GM23248 (cell line): ENCODE results near the gene REPS1. TPM values are rescaled to one million over a fixed set of nuclear protein-coding genes. Genes with fewer than 3 reads are reported as not detected.

Source experiments
- DNase-seq: peaks from one replicate; pipeline ENCODE4 v3.0.0-alpha.2; 2015
- H2AFZ ChIP-seq: fragments of 200-600 bp; sonication (generic); 2 replicates; pipeline ENCODE4 v1.6.1; 2016; ENCODE audit warnings: antibody characterized with exemption
- H3F3A ChIP-seq: fragments of 200-600 bp; sonication (generic); 2 replicates; pipeline ENCODE4 v1.6.1; 2016; ENCODE audit warnings: mild to moderate bottlenecking, antibody characterized with exemption, mixed run types; ENCODE audit not compliant: insufficient read depth
- H3K27ac ChIP-seq: fragments of 200-600 bp; sonication (generic); 2 replicates; pipeline ENCODE4 v1.5.1; 2016; ENCODE audit warnings: mild to moderate bottlenecking
- H3K27me3 ChIP-seq: fragments of 200-600 bp; sonication (generic); replicated peaks from 2 replicates; pipeline ENCODE4 v1.6.1; 2016; ENCODE audit warnings: mild to moderate bottlenecking; ENCODE audit not compliant: insufficient read depth
- H3K36me3 ChIP-seq: fragments of 200-600 bp; sonication (generic); 2 replicates; pipeline ENCODE4 v1.6.1; 2016; ENCODE audit warnings: low read depth, mild to moderate bottlenecking
- H3K4me1 ChIP-seq: fragments of 200-600 bp; sonication (generic); 2 replicates; pipeline ENCODE4 v1.6.1; 2016; ENCODE audit warnings: mild to moderate bottlenecking; ENCODE audit not compliant: insufficient read depth
- H3K4me2 ChIP-seq: fragments of 200-600 bp; sonication (generic); one replicate; pipeline ENCODE4 v1.6.1; 2016; ENCODE audit warnings: mild to moderate bottlenecking; ENCODE audit not compliant: unreplicated experiment
- H3K4me3 ChIP-seq: fragments of 200-600 bp; sonication (generic); 2 replicates; pipeline ENCODE4 v1.5.1; 2016; ENCODE audit warnings: mild to moderate bottlenecking
- H3K79me2 ChIP-seq: fragments of 200-600 bp; sonication (generic); 2 replicates; pipeline ENCODE4 v1.6.1; 2016; ENCODE audit warnings: mild to moderate bottlenecking; ENCODE audit not compliant: insufficient read depth
- H3K9ac ChIP-seq: fragments of 200-600 bp; sonication (generic); 2 replicates; pipeline ENCODE4 v1.6.1; 2016; ENCODE audit warnings: mild to moderate bottlenecking
- H3K9me2 ChIP-seq: fragments of 200-600 bp; sonication (generic); 2 replicates; pipeline ENCODE4 v1.6.1; 2016; ENCODE audit warnings: mixed run types, mild to moderate bottlenecking, moderate library complexity; ENCODE audit not compliant: insufficient read depth
- H3K9me3 ChIP-seq: fragments of 200-600 bp; sonication (generic); one replicate; pipeline ENCODE4 v1.6.1; 2017; ENCODE audit warnings: low read depth
- H4K20me1 ChIP-seq: fragments of 200-600 bp; sonication (generic); 2 replicates; pipeline ENCODE4 v1.6.0; 2016; ENCODE audit not compliant: insufficient read depth
- EZH2 ChIP-seq: fragments of 200-600 bp; sonication (generic); IDR thresholded peaks from 2 replicates; pipeline ENCODE4 v1.6.1; 2018; ENCODE audit warnings: antibody characterized with exemption, mild to moderate bottlenecking; ENCODE audit not compliant: insufficient read depth, poor library complexity, severe bottlenecking
- EZH2phosphoT487 ChIP-seq: fragments of 200-600 bp; sonication (generic); IDR thresholded peaks from 2 replicates; pipeline ENCODE4 v1.6.1; 2018; ENCODE audit warnings: antibody characterized with exemption, moderate library complexity, mild to moderate bottlenecking, low read depth; ENCODE audit not compliant: insufficient read depth
- WGBS, 2 experiments: methylation state at CpG; one replicate each; pipeline ENCODE4 v1.1.6; 2015 to 2017; ENCODE audit warnings: low lambda C conversion rate in 2 of 2, low coverage in 1 of 2; ENCODE audit errors: missing lambda C conversion rate in 2 of 2; 5-methylcytosine and 5-hydroxymethylcytosine counted together
- in situ Hi-C: fragments of 300-500 bp; cut with MboI; formaldehyde crosslinking; loops from 2 replicates; pipeline ENCODE4 v1.15.0; 2020
- polyA plus RNA-seq: library from polyadenylated mRNA; unstranded; fragments of >200 nt; fragmentation: Nextera tagmentation; extraction: Ambion mirVana; gene quantifications from 2 replicates; pipeline ENCODE4 v1.2.1, GENCODE V29; 2016
- total RNA-seq: library from RNA; depleted of rRNA; stranded (reverse); fragments of >200 nt; shearing (Covaris generic); gene quantifications from 2 replicates; pipeline ENCODE4 v1.2.3, GENCODE V29; 2014

REPS1 gene
- total and polyA plus RNA-seq, 2 experiments from 2014 or later: 13.1 to 21.1 TPM

GRCh38 chr6:138909975-138910374 lies 78.1 kb downstream of the REPS1 start:
- H3K9ac ChIP-seq: no peak overlapping the region
- no peak overlapping the region for H3K27ac ChIP-seq
- H3K36me3 ChIP-seq: peaks cover 27% of the 10 kb centered on the region
- H4K20me1 ChIP-seq: no peaks in the 10 kb centered on the region
- no peaks in the 10 kb centered on the region for H3K27me3 ChIP-seq
- no peak for TF ChIP-seq EZH2
- TF ChIP-seq EZH2phosphoT487: no peak
- H3K79me2 ChIP-seq: no peaks in the 10 kb centered on the region
- 56 to 63% methylated on average over 1 of the region's 1 CpG for WGBS, 2 experiments
- in situ Hi-C loops: no loop called here
- no peak overlapping the region for H2AFZ ChIP-seq
- DNase-seq: no peak
- H3K4me2 ChIP-seq: no peak overlapping the region
- no peaks in the 10 kb centered on the region for H3K4me1 ChIP-seq
- no peaks in the 10 kb centered on the region for H3K9me3 ChIP-seq
- no peaks in the 10 kb centered on the region for H3F3A ChIP-seq
- H3K4me3 ChIP-seq: no peak overlapping the region
- no peaks in the 10 kb centered on the region for H3K9me2 ChIP-seq

DNA sequence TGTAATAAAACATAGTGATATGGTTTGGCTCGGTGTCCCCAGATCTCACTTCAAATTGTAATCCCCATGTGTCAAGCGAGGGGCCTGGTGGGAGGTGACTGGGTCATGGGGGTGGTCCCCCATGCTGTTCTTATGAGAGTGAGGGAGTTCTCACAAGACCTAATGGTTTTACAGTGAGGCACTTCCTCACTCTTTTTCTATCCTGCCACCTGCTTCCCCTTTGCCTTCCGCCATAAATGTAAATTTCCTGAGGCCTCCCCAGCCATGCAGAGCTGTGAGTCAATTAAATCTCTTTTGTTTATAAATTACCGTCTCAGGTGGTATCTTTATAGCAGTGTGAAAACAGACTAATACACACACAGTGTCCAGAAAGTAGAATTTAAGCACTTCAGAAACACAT lies 78.5 kb downstream of the REPS1 start:
- Histone ChIP-seq H3K27me3 (no peaks in the 10 kb centered on the region), H3K4me2 (no peak overlapping the region), H4K20me1 (no peaks in the 10 kb centered on the region), H3K27ac (no peak overlapping the region), H3K36me3 (peaks cover 32% of the 10 kb centered on the region), H3K9me2 (no peaks in the 10 kb centered on the region), H3K9me3 (no peaks in the 10 kb centered on the region), H3K4me1 (no peaks in the 10 kb centered on the region), H3K4me3 (no peak overlapping the region), H2AFZ (no peak overlapping the region), H3K79me2 (no peaks in the 10 kb centered on the region), H3F3A (no peaks in the 10 kb centered on the region), H3K9ac (no peak overlapping the region)
- DNase-seq: no peak
- in situ Hi-C loops: no loop called here
- WGBS, 2 experiments: 83 to 86% methylated on average over 4 of the region's 4 CpGs
- TF ChIP-seq EZH2 (no peak), EZH2phosphoT487 (no peak)

- Histone ChIP-seq H3K79me2 (no peaks in the 10 kb centered on the region), H3K9me3 (no peaks in the 10 kb centered on the region), H3F3A (no peaks in the 10 kb centered on the region), H3K4me2 (no peak overlapping the region), H3K4me1 (no peaks in the 10 kb centered on the region), H4K20me1 (no peaks in the 10 kb centered on the region), H3K36me3 (peaks cover 43% of the 10 kb centered on the region), H3K27me3 (no peaks in the 10 kb centered on the region), H3K9me2 (no peaks in the 10 kb centered on the region), H2AFZ (no peak overlapping the region), H3K27ac (no peak overlapping the region), H3K4me3 (no peak overlapping the region), H3K9ac (no peak overlapping the region)
- no peak for DNase-seq
- TF ChIP-seq EZH2phosphoT487 (no peak), EZH2 (no peak)
- WGBS, 2 experiments: 86 to 87% methylated on average over 7 of the region's 7 CpGs
- in situ Hi-C loops: no loop called here
Observed at GRCh38 chr6:138907167-138907566, 80.9 kb downstream of the REPS1 start.

DNA sequence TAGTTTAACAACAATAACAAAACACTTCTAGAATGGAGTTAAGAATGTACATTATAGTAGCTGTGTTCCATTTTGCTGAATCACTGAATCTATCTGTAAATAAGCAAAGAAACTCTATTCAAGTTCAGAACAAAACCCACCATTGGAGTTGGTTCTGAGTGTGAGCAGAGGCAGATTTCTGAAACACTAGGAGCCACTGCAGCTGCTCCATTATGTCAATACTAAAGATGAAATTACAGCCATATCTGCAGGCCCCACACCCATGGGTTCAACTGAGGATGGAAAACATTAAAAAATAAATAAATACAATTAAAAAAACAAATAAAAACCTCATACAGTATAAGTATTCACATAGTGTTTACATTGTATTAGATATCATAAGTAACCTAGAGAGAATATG lies 91.0 kb downstream of the REPS1 start:
- no peak overlapping the region for H3K4me2 ChIP-seq
- no peak overlapping the region for H3K4me3 ChIP-seq
- no peak overlapping the region for H3K27ac ChIP-seq
- H3K9ac ChIP-seq: no peak overlapping the region
- no peaks in the 10 kb centered on the region for H3F3A ChIP-seq
- no peaks in the 10 kb centered on the region for H3K79me2 ChIP-seq
- TF ChIP-seq EZH2 (no peak), EZH2phosphoT487 (no peak)
- no peaks in the 10 kb centered on the region for H4K20me1 ChIP-seq
- H3K4me1 ChIP-seq: no peaks in the 10 kb centered on the region
- no peaks in the 10 kb centered on the region for H3K9me2 ChIP-seq
- H3K9me3 ChIP-seq: no peaks in the 10 kb centered on the region
- peaks cover 13% of the 10 kb centered on the region; the same call in 1 of the 2 replicates for H3K36me3 ChIP-seq
- in situ Hi-C loops: no loop called here
- H2AFZ ChIP-seq: no peak overlapping the region
- no peak for DNase-seq
- no peaks in the 10 kb centered on the region for H3K27me3 ChIP-seq

GRCh38 chr6:138896104-138896756 lies 91.8 kb downstream of the REPS1 start:
- H3K4me2 ChIP-seq: no peak overlapping the region
- H3K27ac ChIP-seq: no peak overlapping the region
- H3F3A ChIP-seq: no peaks in the 10 kb centered on the region
- TF ChIP-seq EZH2 (no peak), EZH2phosphoT487 (no peak)
- H4K20me1 ChIP-seq: no peaks in the 10 kb centered on the region
- H3K27me3 ChIP-seq: no peaks in the 10 kb centered on the region
- H3K36me3 ChIP-seq: 0 out of 2 replicates have a peak, but pooled peaks cover 8% of the 10 kb centered on the region
- no peak overlapping the region for H2AFZ ChIP-seq
- 96 to 97% methylated on average over 8 of the region's 8 CpGs for WGBS, 2 experiments
- in situ Hi-C loops: no loop called here
- H3K9me2 ChIP-seq: no peaks in the 10 kb centered on the region
- no peak overlapping the region for H3K4me3 ChIP-seq
- no peak for DNase-seq
- no peaks in the 10 kb centered on the region for H3K4me1 ChIP-seq
- H3K79me2 ChIP-seq: no peaks in the 10 kb centered on the region
- H3K9ac ChIP-seq: no peak overlapping the region
- no peaks in the 10 kb centered on the region for H3K9me3 ChIP-seq
